Islet precursor cell (in vitro differentiated cells): Measurements from ENCODE around the gene C10orf105.
A peak's percentile ranks its signal among the peaks of the same experiment; 100 is the strongest.

Experiments used
- DNase-seq: peaks from one replicate; pipeline ENCODE4 v3.0.0-alpha.2; 2018

Gene C10orf105

GRCh38 chr10:71719464-71720201 is at the start of gene C10orf105:
TSS of gene C10orf105 (minus strand) at chr10:71719778. CDS start at chr10:71716337, 3,441 bp downstream.
- no peak for DNase-seq

- DNase-seq: peak; percentile 73
These were observed 48.0 kb upstream of the C10orf105 start for GRCh38 chr10:71767420-71768035.

- peak; percentile 96 for DNase-seq
These were observed 47.3 kb upstream of the C10orf105 start for GRCh38 chr10:71766717-71767419.

GRCh38 chr10:71765906-71766716 is 46.5 kb upstream of the C10orf105 start:
- DNase-seq: no peak

GRCh38 chr10:71765176-71765904 is 45.8 kb upstream of the C10orf105 start:
- DNase-seq: peak; percentile 68

GRCh38 chr10:71763352-71764127 is 44.0 kb upstream of the C10orf105 start:
- DNase-seq: no peak

GRCh38 chr10:71762324-71762723 is 42.7 kb upstream of the C10orf105 start:
- DNase-seq: no peak

GRCh38 chr10:71761541-71762113 is 42.0 kb upstream of the C10orf105 start:
- no peak for DNase-seq

- no peak for DNase-seq
These were observed 41.5 kb upstream of the C10orf105 start for GRCh38 chr10:71761105-71761511.

- peak; percentile 75 for DNase-seq
These were observed 37.9 kb upstream of the C10orf105 start for GRCh38 chr10:71757399-71757922.

- no peak for DNase-seq
These were observed 37.0 kb upstream of the C10orf105 start for GRCh38 chr10:71756311-71757191.

GRCh38 chr10:71755179-71755879 is 35.8 kb upstream of the C10orf105 start:
- DNase-seq: no peak

GRCh38 chr10:71754562-71754961 is 35.0 kb upstream of the C10orf105 start:
- DNase-seq: no peak

GRCh38 chr10:71753960-71754505 is 34.5 kb upstream of the C10orf105 start:
- no peak for DNase-seq

- no peak for DNase-seq
These were observed 33.7 kb upstream of the C10orf105 start for GRCh38 chr10:71753091-71753959.

- no peak for DNase-seq
These were observed 33.0 kb upstream of the C10orf105 start for GRCh38 chr10:71752391-71753090.
